Common myeloid progenitor, CD34-positive (primary cell): ENCODE data around the gene CNKSR2. TPM values are rescaled to one million over a fixed set of nuclear protein-coding genes. Genes with fewer than 3 reads are reported as not detected.

Experiments used
- CTCF ChIA-PET: fragments of 350-600 bp; sonication (Branson Sonifier 250); formaldehyde crosslinking; loops from one replicate; lab custom pipeline; 2021; ENCODE audit warnings: antibody characterized with exemption; lab: Charles Lee
- POLR2A ChIA-PET: fragments of 350-600 bp; sonication (Branson Sonifier 250); formaldehyde crosslinking; loops from one replicate; lab custom pipeline; 2021; ENCODE audit warnings: antibody characterized with exemption; lab: Charles Lee
- DNase-seq, 3 donors: peaks; one replicate each; pipeline versions ENCODE4 v3.0.0 to v3.0.0-alpha.2; 2013
- H3K27ac ChIP-seq, 2 experiments: 1 replicate in 1 of 2; 2 replicates in 1 of 2; pipeline ENCODE4 v1.7.0; 2013; ENCODE audit warnings: inconsistent platforms in 2 of 2, low read length in 2 of 2, mild to moderate bottlenecking in 2 of 2, low read depth in 1 of 2, moderate library complexity in 1 of 2; ENCODE audit not compliant: severe bottlenecking in 2 of 2, insufficient read depth in 1 of 2, poor library complexity in 1 of 2
- H3K27me3 ChIP-seq, 5 experiments: replicated peaks in 2 of 5; 1 replicate in 3 of 5; 2 replicates in 2 of 5; pipeline versions ENCODE4 v1.6.1 to v1.7.0; 2013; ENCODE audit warnings: low read length in 4 of 5, mild to moderate bottlenecking in 2 of 5, moderate library complexity in 2 of 5, inconsistent platforms in 1 of 5; ENCODE audit not compliant: insufficient read depth in 5 of 5, control insufficient read depth in 4 of 5
- H3K36me3 ChIP-seq, 4 experiments: 1 replicate in 2 of 4; 2 replicates in 2 of 4; pipeline versions ENCODE4 v1.6.1 to v1.7.0; 2013; ENCODE audit warnings: low read length in 3 of 4, control low read depth in 1 of 4, mild to moderate bottlenecking in 1 of 4; ENCODE audit not compliant: control insufficient read depth in 4 of 4, insufficient read depth in 4 of 4
- H3K4me1 ChIP-seq, 4 experiments: 1 replicate in 3 of 4; 2 replicates in 1 of 4; pipeline versions ENCODE4 v1.6.1 to v1.7.1; 2013; ENCODE audit warnings: low read length in 3 of 4, mild to moderate bottlenecking in 3 of 4, control low read depth in 1 of 4, inconsistent platforms in 1 of 4, moderate library complexity in 1 of 4; ENCODE audit not compliant: control insufficient read depth in 4 of 4, insufficient read depth in 4 of 4; ENCODE audit errors: control extremely low read depth in 1 of 4
- H3K4me3 ChIP-seq, 7 experiments: 1 replicate in 4 of 7; 2 replicates in 3 of 7; pipeline versions ENCODE4 v1.5.1 to v1.7.0; 2013; ENCODE audit warnings: mild to moderate bottlenecking in 7 of 7, low read length in 6 of 7, moderate library complexity in 6 of 7, inconsistent platforms in 2 of 7, low read depth in 2 of 7, control low read depth in 1 of 7; ENCODE audit not compliant: insufficient read depth in 4 of 7, control insufficient read depth in 1 of 7; ENCODE audit errors: extremely low read depth in 1 of 7
- H3K9me3 ChIP-seq, 5 experiments: 1 replicate in 4 of 5; 2 replicates in 1 of 5; pipeline versions ENCODE4 v1.6.1 to v1.7.1; 2013; ENCODE audit warnings: low read length in 4 of 5, mild to moderate bottlenecking in 2 of 5, inconsistent platforms in 1 of 5, low read depth in 1 of 5, moderate library complexity in 1 of 5; ENCODE audit not compliant: control insufficient read depth in 4 of 5, insufficient read depth in 2 of 5; ENCODE audit errors: control extremely low read depth in 1 of 5
- WGBS: methylation state at CpG from one replicate; pipeline ENCODE4 v1.1.5; 2013; ENCODE audit not compliant: insufficient coverage; 5-methylcytosine and 5-hydroxymethylcytosine counted together
- polyA plus RNA-seq: library from polyadenylated mRNA; unstranded; fragments of 120-200 nt; gene quantifications from one replicate; pipeline ENCODE4 v1.2.1, GENCODE V29; 2013

CNKSR2 gene
- polyA plus RNA-seq: 0.95 TPM

GRCh38 chrX:21374163-21374993 is at the start of gene CNKSR2:
CNKSR2 (plus strand) TSS chrX:21374418; CDS start chrX:21374898, 480 bp downstream.
- ChIA-PET POLR2A (interaction anchor here (0.8 kb wide), 1 partner anchor 108 kb away, joined by 3 read pairs; no protein-coding TSS in a partner anchor), CTCF (no interaction called here)
- no peak within 1 kb of the TSS for H3K27ac ChIP-seq
- H3K4me1 ChIP-seq: peaks cover 0 to 13% (median 6%) of the 10 kb centered on the region in 4 experiments
- 33% methylated on average over 89 of the region's 94 CpGs for WGBS
- peak within 1 kb of the TSS; percentile 21 to 77 (median 66) for H3K4me3 ChIP-seq
- H3K9me3 ChIP-seq: peaks cover 0 to 6% (median 0%) of the 10 kb centered on the region in 5 experiments
- peaks cover 0 to 39% (median 9%) of the 10 kb centered on the region in 5 experiments for H3K27me3 ChIP-seq
- no peaks in the 10 kb centered on the region for H3K36me3 ChIP-seq
- peak; percentile 33 to 71 (median 59) for DNase-seq

GRCh38 chrX:21354725-21355124 is 19.5 kb upstream of the CNKSR2 start:
- Histone ChIP-seq H3K36me3 (no peaks in the 10 kb centered on the region), H3K9me3 (peaks cover 0 to 7% (median 0%) of the 10 kb centered on the region in 5 experiments), H3K4me1 (no peaks in the 10 kb centered on the region), H3K27me3 (no peaks in the 10 kb centered on the region), H3K27ac (no peak overlapping the region), H3K4me3 (no peak overlapping the region)
- 100% methylated on average over 3 of the region's 4 CpGs for WGBS
- ChIA-PET CTCF (no interaction called here), POLR2A (no interaction called here)
- DNase-seq: no peak

- no CpG with 5 or more reads among the region's 2 CpGs for WGBS
- Histone ChIP-seq H3K4me3 (no peak overlapping the region), H3K4me1 (no peaks in the 10 kb centered on the region), H3K27ac (no peak overlapping the region), H3K36me3 (no peaks in the 10 kb centered on the region), H3K9me3 (peaks cover 0 to 7% (median 0%) of the 10 kb centered on the region in 5 experiments), H3K27me3 (no peaks in the 10 kb centered on the region)
- no peak for DNase-seq
- CTCF ChIA-PET: no interaction called here
- POLR2A ChIA-PET: no interaction called here
These were observed 18.4 kb upstream of the CNKSR2 start for GRCh38 chrX:21355831-21356230.

GRCh38 chrX:21369613-21370012 is 4.6 kb upstream of the CNKSR2 start:
- CTCF ChIA-PET: no interaction called here
- no peak overlapping the region for H3K4me3 ChIP-seq
- peaks cover 0 to 20% (median 1%) of the 10 kb centered on the region in 5 experiments for H3K27me3 ChIP-seq
- 69% methylated on average over 2 of the region's 2 CpGs for WGBS
- no peaks in the 10 kb centered on the region for H3K36me3 ChIP-seq
- H3K9me3 ChIP-seq: peaks cover 0 to 2% (median 0%) of the 10 kb centered on the region in 5 experiments
- no peak for DNase-seq
- POLR2A ChIA-PET: no interaction called here
- peaks cover 0 to 5% (median 3%) of the 10 kb centered on the region in 4 experiments for H3K4me1 ChIP-seq
- H3K27ac ChIP-seq: no peak overlapping the region

GRCh38 chrX:21373001-21373400 is 1.2 kb upstream of the CNKSR2 start:
- Histone ChIP-seq H3K27ac (no peak overlapping the region), H3K4me1 (peaks cover 0 to 13% (median 6%) of the 10 kb centered on the region in 4 experiments), H3K4me3 (no peak overlapping the region), H3K27me3 (peaks cover 0 to 39% (median 7%) of the 10 kb centered on the region in 5 experiments), H3K9me3 (peaks cover 0 to 6% (median 0%) of the 10 kb centered on the region in 5 experiments), H3K36me3 (no peaks in the 10 kb centered on the region)
- ChIA-PET POLR2A (no interaction called here), CTCF (no interaction called here)
- 77% methylated on average over 5 of the region's 7 CpGs for WGBS
- DNase-seq: peak in 2 of 3 donors; percentile 5 to 6

GRCh38 chrX:21373637-21374162 is 518 bp upstream of the CNKSR2 start:
- CTCF ChIA-PET: no interaction called here
- DNase-seq: peak in 2 of 3 donors; percentile 9 to 32
- 39% methylated on average over 39 of the region's 50 CpGs for WGBS
- POLR2A ChIA-PET: interaction anchor here (0.8 kb wide), 1 partner anchor 108 kb away, joined by 3 read pairs; no protein-coding TSS in a partner anchor
- Histone ChIP-seq H3K4me1 (peaks cover 0 to 13% (median 6%) of the 10 kb centered on the region in 4 experiments), H3K4me3 (peak overlapping the region; percentile 21 to 70 (median 63)), H3K9me3 (peaks cover 0 to 6% (median 0%) of the 10 kb centered on the region in 5 experiments), H3K27me3 (peaks cover 0 to 39% (median 9%) of the 10 kb centered on the region in 5 experiments), H3K36me3 (no peaks in the 10 kb centered on the region), H3K27ac (no peak overlapping the region)
